WTC11 (cell line): ENCODE results near the gene PHPT1. TPM values are rescaled to one million over a fixed set of nuclear protein-coding genes. Genes with fewer than 3 reads are reported as not detected.

Experiments used
- ATAC-seq: fragments of 200-7000 bp; cut with Tn5 transposase; 2 replicates; pipeline ENCODE4 v1.10.0; 2021; ENCODE audit warnings: mild to moderate bottlenecking, moderate library complexity
- CTCF ChIA-PET: fragments of 300-600 bp; sonication (Branson Sonifier 250); formaldehyde crosslinking; loops from one replicate; lab custom pipeline; 2021; ENCODE audit warnings: antibody characterized with exemption; lab: Charles Lee
- POLR2A ChIA-PET: fragments of 350-600 bp; sonication (Branson Sonifier 250); formaldehyde crosslinking; loops from one replicate; lab custom pipeline; 2021; ENCODE audit warnings: antibody characterized with exemption; lab: Charles Lee
- DNase-seq: peaks from one replicate; pipeline ENCODE4 v3.0.0; 2021; ENCODE audit warnings: low spot score
- H3K27ac Mint-ChIP-seq: 2 replicates; pipeline ENCODE4 v1.8.0; 2021; ENCODE audit warnings: mixed read lengths
- H3K27me3 Mint-ChIP-seq: 2 replicates; pipeline ENCODE4 v1.8.0; 2021; ENCODE audit warnings: low read depth, mild to moderate bottlenecking, moderate library complexity, mixed read lengths
- H3K36me3 Mint-ChIP-seq: 2 replicates; pipeline ENCODE4 v1.8.0; 2021; ENCODE audit warnings: mixed read lengths
- H3K4me1 Mint-ChIP-seq: 2 replicates; pipeline ENCODE4 v1.8.0; 2022; ENCODE audit warnings: mixed read lengths
- H3K4me3 Mint-ChIP-seq: 2 replicates; pipeline ENCODE4 v1.8.0; 2021; ENCODE audit warnings: mild to moderate bottlenecking, moderate library complexity, mixed read lengths
- H3K9me3 Mint-ChIP-seq: 2 replicates; pipeline ENCODE4 v1.8.0; 2021; ENCODE audit warnings: mixed read lengths
- CREB1 ChIP-seq: sonication (generic); formaldehyde crosslinking; IDR thresholded peaks from 2 replicates; pipeline ENCODE4 v1.8.0; 2023; ENCODE audit warnings: mild to moderate bottlenecking, missing genetic modification reagents
- CREM ChIP-seq: sonication (generic); formaldehyde crosslinking; IDR thresholded peaks from 2 replicates; pipeline ENCODE4 v1.8.1; 2022; ENCODE audit warnings: mild to moderate bottlenecking, missing genetic modification reagents, moderate library complexity
- CTCF ChIP-seq: fragments of 200-600 bp; IDR thresholded peaks from 2 replicates; pipeline ENCODE4 v1.8.0; 2022; ENCODE audit warnings: antibody characterized with exemption
- FOXJ3 ChIP-seq: sonication (generic); formaldehyde crosslinking; IDR thresholded peaks from 2 replicates; pipeline ENCODE4 v1.9.0; 2021; ENCODE audit warnings: missing genetic modification reagents, mild to moderate bottlenecking, borderline replicate concordance
- FOXP1 ChIP-seq: sonication (generic); formaldehyde crosslinking; IDR thresholded peaks from 2 replicates; pipeline ENCODE4 v1.8.0; 2022; ENCODE audit warnings: missing genetic modification reagents, mild to moderate bottlenecking, moderate library complexity, borderline replicate concordance
- JUN ChIP-seq: sonication (generic); formaldehyde crosslinking; IDR thresholded peaks from 2 replicates; pipeline ENCODE4 v1.8.0; 2023; ENCODE audit warnings: mild to moderate bottlenecking, missing genetic modification reagents
- NFATC4 ChIP-seq: fragments of 250-450 bp; sonication (Bioruptor Pico); IDR thresholded peaks from 2 replicates; pipeline ENCODE4 v1.9.0; 2021; ENCODE audit warnings: mild to moderate bottlenecking
- PRDM15 ChIP-seq: sonication (generic); formaldehyde crosslinking; IDR thresholded peaks from 2 replicates; pipeline ENCODE4 v1.8.0; 2022; ENCODE audit warnings: missing genetic modification reagents
- PREB ChIP-seq: sonication (generic); formaldehyde crosslinking; IDR thresholded peaks from 2 replicates; pipeline ENCODE4 v1.8.1; 2022; ENCODE audit warnings: mild to moderate bottlenecking, missing genetic modification reagents, moderate library complexity, borderline replicate concordance
- PRRX2 ChIP-seq: fragments of 250-450 bp; sonication (Bioruptor Pico); IDR thresholded peaks from 2 replicates; pipeline ENCODE4 v1.8.0; 2021; ENCODE audit warnings: mild to moderate bottlenecking
- SMAD3 ChIP-seq: sonication (generic); formaldehyde crosslinking; IDR thresholded peaks from 2 replicates; pipeline ENCODE4 v1.8.0; 2022; ENCODE audit warnings: missing genetic modification reagents, mild to moderate bottlenecking, borderline replicate concordance
- SOX15 ChIP-seq: fragments of 250-450 bp; sonication (Bioruptor Pico); IDR thresholded peaks from 2 replicates; pipeline ENCODE4 v1.9.0; 2021; ENCODE audit warnings: mild to moderate bottlenecking
- TEAD4 ChIP-seq: sonication (generic); formaldehyde crosslinking; IDR thresholded peaks from 2 replicates; pipeline ENCODE4 v1.8.0; 2022; ENCODE audit warnings: mild to moderate bottlenecking, missing genetic modification reagents
- TP53 ChIP-seq: sonication (generic); formaldehyde crosslinking; IDR thresholded peaks from 2 replicates; pipeline ENCODE4 v1.8.1; 2023; ENCODE audit warnings: mild to moderate bottlenecking, missing genetic modification reagents
- ZNF416 ChIP-seq: fragments of 250-450 bp; sonication (Bioruptor Pico); IDR thresholded peaks from 2 replicates; pipeline ENCODE4 v1.9.0; 2021; ENCODE audit warnings: mild to moderate bottlenecking, inconsistent platforms
- total RNA-seq: library from RNA; stranded (reverse); gene quantifications from 3 replicates; pipeline ENCODE4 v1.2.3, GENCODE V29; 2021
- TF ChIP-seq, protein P1 (sequence below): sonication (generic); formaldehyde crosslinking; IDR thresholded peaks from 2 replicates; pipeline ENCODE4 v1.8.1; 2023; ENCODE audit warnings: mild to moderate bottlenecking, missing genetic modification reagents, borderline replicate concordance
- TF ChIP-seq, protein P2 (sequence below): sonication (generic); formaldehyde crosslinking; IDR thresholded peaks from 2 replicates; pipeline ENCODE4 v1.8.1; 2022; ENCODE audit warnings: low read depth, missing genetic modification reagents, borderline replicate concordance

Gene PHPT1
- total RNA-seq, 1 experiment from 2014 or later, result 138 TPM

- TF ChIP-seq CTCF, result no peak
- TF ChIP-seq FOXP1 (CRISPR knock-in tag), result no peak
- no peak for TF ChIP-seq PREB (CRISPR knock-in tag)
- TF ChIP-seq TEAD4 (CRISPR knock-in tag), result no peak
- TF ChIP-seq, protein P1, sequence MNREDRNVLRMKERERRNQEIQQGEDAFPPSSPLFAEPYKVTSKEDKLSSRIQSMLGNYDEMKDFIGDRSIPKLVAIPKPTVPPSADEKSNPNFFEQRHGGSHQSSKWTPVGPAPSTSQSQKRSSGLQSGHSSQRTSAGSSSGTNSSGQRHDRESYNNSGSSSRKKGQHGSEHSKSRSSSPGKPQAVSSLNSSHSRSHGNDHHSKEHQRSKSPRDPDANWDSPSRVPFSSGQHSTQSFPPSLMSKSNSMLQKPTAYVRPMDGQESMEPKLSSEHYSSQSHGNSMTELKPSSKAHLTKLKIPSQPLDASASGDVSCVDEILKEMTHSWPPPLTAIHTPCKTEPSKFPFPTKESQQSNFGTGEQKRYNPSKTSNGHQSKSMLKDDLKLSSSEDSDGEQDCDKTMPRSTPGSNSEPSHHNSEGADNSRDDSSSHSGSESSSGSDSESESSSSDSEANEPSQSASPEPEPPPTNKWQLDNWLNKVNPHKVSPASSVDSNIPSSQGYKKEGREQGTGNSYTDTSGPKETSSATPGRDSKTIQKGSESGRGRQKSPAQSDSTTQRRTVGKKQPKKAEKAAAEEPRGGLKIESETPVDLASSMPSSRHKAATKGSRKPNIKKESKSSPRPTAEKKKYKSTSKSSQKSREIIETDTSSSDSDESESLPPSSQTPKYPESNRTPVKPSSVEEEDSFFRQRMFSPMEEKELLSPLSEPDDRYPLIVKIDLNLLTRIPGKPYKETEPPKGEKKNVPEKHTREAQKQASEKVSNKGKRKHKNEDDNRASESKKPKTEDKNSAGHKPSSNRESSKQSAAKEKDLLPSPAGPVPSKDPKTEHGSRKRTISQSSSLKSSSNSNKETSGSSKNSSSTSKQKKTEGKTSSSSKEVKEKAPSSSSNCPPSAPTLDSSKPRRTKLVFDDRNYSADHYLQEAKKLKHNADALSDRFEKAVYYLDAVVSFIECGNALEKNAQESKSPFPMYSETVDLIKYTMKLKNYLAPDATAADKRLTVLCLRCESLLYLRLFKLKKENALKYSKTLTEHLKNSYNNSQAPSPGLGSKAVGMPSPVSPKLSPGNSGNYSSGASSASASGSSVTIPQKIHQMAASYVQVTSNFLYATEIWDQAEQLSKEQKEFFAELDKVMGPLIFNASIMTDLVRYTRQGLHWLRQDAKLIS, result no peak
- no peak for TF ChIP-seq SOX15
Measured at GRCh38 chr9:136899196-136899595, 50.0 kb downstream of the PHPT1 start (continued).

DNA sequence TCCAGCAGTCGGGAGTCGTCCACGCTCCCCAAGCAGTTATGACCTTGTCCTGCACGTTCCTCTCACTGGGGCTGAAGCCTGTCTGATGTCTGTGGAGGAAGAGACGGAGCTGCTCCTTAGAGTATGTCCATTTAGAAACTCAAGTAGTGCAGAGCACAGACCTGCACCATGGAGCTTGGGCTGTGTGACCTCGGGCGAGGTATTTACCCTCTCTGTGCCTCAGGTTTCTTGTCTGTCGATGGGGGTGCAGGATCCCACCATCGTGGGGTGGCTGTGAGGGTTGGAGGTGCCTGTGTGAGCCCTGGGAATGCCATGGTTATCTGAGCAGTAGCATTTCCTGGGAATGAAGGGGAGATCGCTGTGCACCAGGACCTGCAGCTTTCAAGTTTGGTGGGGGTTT is 51.3 kb downstream of the PHPT1 start:
- no peak for DNase-seq
- no peak overlapping the region for H3K4me3 Mint-ChIP-seq
- TF ChIP-seq PRDM15 (CRISPR knock-in tag) (no peak), PRRX2 (CRISPR knock-in tag) (no peak), JUN (CRISPR knock-in tag) (no peak), ZNF416 (CRISPR knock-in tag) (no peak), SMAD3 (no peak), FOXJ3 (CRISPR knock-in tag) (no peak), CREB1 (CRISPR knock-in tag) (no peak), CREM (CRISPR knock-in tag) (no peak), NFATC4 (CRISPR knock-in tag) (no peak), TP53 (no peak)
- TF ChIP-seq, protein P2, sequence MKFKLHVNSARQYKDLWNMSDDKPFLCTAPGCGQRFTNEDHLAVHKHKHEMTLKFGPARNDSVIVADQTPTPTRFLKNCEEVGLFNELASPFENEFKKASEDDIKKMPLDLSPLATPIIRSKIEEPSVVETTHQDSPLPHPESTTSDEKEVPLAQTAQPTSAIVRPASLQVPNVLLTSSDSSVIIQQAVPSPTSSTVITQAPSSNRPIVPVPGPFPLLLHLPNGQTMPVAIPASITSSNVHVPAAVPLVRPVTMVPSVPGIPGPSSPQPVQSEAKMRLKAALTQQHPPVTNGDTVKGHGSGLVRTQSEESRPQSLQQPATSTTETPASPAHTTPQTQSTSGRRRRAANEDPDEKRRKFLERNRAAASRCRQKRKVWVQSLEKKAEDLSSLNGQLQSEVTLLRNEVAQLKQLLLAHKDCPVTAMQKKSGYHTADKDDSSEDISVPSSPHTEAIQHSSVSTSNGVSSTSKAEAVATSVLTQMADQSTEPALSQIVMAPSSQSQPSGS, result no peak
- TF ChIP-seq, protein P1, result no peak
- no peaks in the 10 kb centered on the region for H3K4me1 Mint-ChIP-seq
- no peaks in the 10 kb centered on the region for H3K9me3 Mint-ChIP-seq
- ATAC-seq, result no peak
- no peaks in the 10 kb centered on the region for H3K27me3 Mint-ChIP-seq
- peaks cover 33% of the 10 kb centered on the region for H3K36me3 Mint-ChIP-seq
- H3K27ac Mint-ChIP-seq, result no peak overlapping the region
- ChIA-PET CTCF (no interaction called here), POLR2A (no interaction called here)
